Erythroblast (primary cell): Measurements from ENCODE around the gene KCNK18.

Experiments used
- DNase-seq, 2 experiments: peaks; one replicate each; lab custom pipeline; 2025; lab: John Stamatoyannopoulos, UW
- GATA1 ChIP-seq: IDR thresholded peaks from 2 replicates; pipeline ENCODE4 v1.6.1; 2011; ENCODE audit warnings: low read depth, mild to moderate bottlenecking, control low read depth, low read length, moderate library complexity
- POLR2A ChIP-seq: IDR thresholded peaks from 2 replicates; pipeline ENCODE4 v1.6.1; 2011; ENCODE audit warnings: mild to moderate bottlenecking, low read length

The KCNK18 gene

GRCh38 chr10:117239721-117240620 is 42.7 kb downstream of the KCNK18 start:
- TF ChIP-seq POLR2A (no peak), GATA1 (no peak)
- DNase-seq: no peak

GRCh38 chr10:117240621-117241529 is 43.6 kb downstream of the KCNK18 start, which contains the start of gene SLC18A2:
TSS of gene SLC18A2 (plus strand) at chr10:117241114. CDS start at chr10:117241694, 580 bp downstream.
- no peak for DNase-seq
- no peak for TF ChIP-seq POLR2A
- no peak for TF ChIP-seq GATA1

GRCh38 chr10:117241541-117242462 is 44.5 kb downstream of the KCNK18 start:
- DNase-seq: peak; percentile 51 to 75
- TF ChIP-seq POLR2A (no peak), GATA1 (no peak)

- no peak for TF ChIP-seq GATA1
- no peak for TF ChIP-seq POLR2A
- DNase-seq: no peak
Measured at GRCh38 chr10:117242463-117242832, 45.2 kb downstream of the KCNK18 start.

GRCh38 chr10:117246997-117247671 is 49.8 kb downstream of the KCNK18 start:
- TF ChIP-seq POLR2A (no peak), GATA1 (no peak)
- no peak for DNase-seq

GRCh38 chr10:117248750-117249465 is 51.6 kb downstream of the KCNK18 start:
- TF ChIP-seq GATA1: no peak

GRCh38 chr10:117249493-117250093 is 52.3 kb downstream of the KCNK18 start:
- DNase-seq: no peak
- TF ChIP-seq POLR2A (no peak), GATA1 (no peak)

More at GRCh38 chr10:117248750-117249465, 51.6 kb downstream of the KCNK18 start:
- no peak for DNase-seq

GRCh38 chr10:117250411-117250810 is 53.1 kb downstream of the KCNK18 start:
- DNase-seq: no peak
- TF ChIP-seq POLR2A (no peak), GATA1 (no peak)

- no peak for DNase-seq
- no peak for TF ChIP-seq GATA1
- no peak for TF ChIP-seq POLR2A
Measured at GRCh38 chr10:117253908-117254307, 56.6 kb downstream of the KCNK18 start.

GRCh38 chr10:117254338-117254737 is 57.0 kb downstream of the KCNK18 start:
- DNase-seq: no peak
- TF ChIP-seq GATA1 (no peak), POLR2A (no peak)

- DNase-seq: no peak
- no peak for TF ChIP-seq GATA1
- no peak for TF ChIP-seq POLR2A
Measured at GRCh38 chr10:117254774-117255735, 57.8 kb downstream of the KCNK18 start.
